RWPE2 (cell line): ENCODE data around the gene MYDGF.

Experiments
- ATAC-seq: fragments of 200-7000 bp; cut with Tn5 transposase; 3 replicates; pipeline ENCODE4 v1.9.1; 2021; ENCODE audit warnings: low read depth
- DNase-seq: peaks from one replicate; pipeline ENCODE4 v3.0.0-alpha.2; 2020; ENCODE audit warnings: low spot score
- H3K27ac ChIP-seq: fragments of 450-650 bp; 2 replicates; pipeline ENCODE4 v1.5.1; 2017; ENCODE audit warnings: mild to moderate bottlenecking; ENCODE audit not compliant: poor library complexity, severe bottlenecking
- H3K27me3 ChIP-seq: fragments of 250-450 bp; sonication (Bioruptor Pico); 2 replicates; pipeline ENCODE4 v1.5.1; 2021; ENCODE audit warnings: mild to moderate bottlenecking, moderate library complexity; ENCODE audit not compliant: insufficient read depth, poor library complexity, severe bottlenecking
- H3K36me3 ChIP-seq: fragments of 250-450 bp; sonication (Bioruptor Pico); 2 replicates; pipeline ENCODE4 v1.5.1; 2020; ENCODE audit warnings: low read depth, mild to moderate bottlenecking, moderate library complexity
- H3K4me1 ChIP-seq: fragments of 250-450 bp; sonication (Bioruptor Pico); 2 replicates; pipeline ENCODE4 v1.5.1; 2021; ENCODE audit warnings: mild to moderate bottlenecking, moderate library complexity; ENCODE audit not compliant: insufficient read depth, poor library complexity, severe bottlenecking
- H3K4me3 ChIP-seq: fragments of 250-450 bp; sonication (Bioruptor Pico); 2 replicates; pipeline ENCODE4 v1.5.1; 2021; ENCODE audit warnings: mild to moderate bottlenecking, moderate library complexity; ENCODE audit not compliant: severe bottlenecking
- H3K9me3 ChIP-seq: fragments of 250-450 bp; sonication (Bioruptor Pico); 2 replicates; pipeline ENCODE4 v1.5.1; 2021; ENCODE audit warnings: mild to moderate bottlenecking, moderate library complexity; ENCODE audit not compliant: severe bottlenecking
- TF ChIP-seq, protein P1 (sequence below): fragments of 450-650 bp; IDR thresholded peaks from one replicate; pipeline ENCODE4 v1.5.1; 2017; ENCODE audit warnings: mild to moderate bottlenecking, moderate library complexity; ENCODE audit not compliant: poor library complexity, severe bottlenecking

MYDGF gene

DNA sequence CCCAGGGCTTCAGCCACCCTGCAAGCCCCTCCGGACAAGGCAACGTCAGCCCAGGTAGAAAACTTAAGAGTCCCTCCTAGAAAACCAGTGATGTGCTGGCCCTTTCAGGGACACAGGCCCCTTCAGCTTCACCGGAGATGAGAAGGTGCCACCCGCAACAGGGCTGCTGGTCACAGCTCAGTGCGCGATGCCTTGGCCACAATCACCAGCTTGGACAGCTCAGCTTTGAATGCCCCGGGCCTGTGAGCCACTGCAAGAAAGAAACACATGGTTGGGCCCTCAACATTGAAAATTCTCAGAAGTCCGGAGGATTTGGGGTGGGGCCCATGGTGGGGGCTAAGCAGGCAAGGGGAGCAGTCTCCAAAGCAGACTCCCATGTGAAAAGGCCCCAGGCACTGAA is 12.3 kb downstream of the MYDGF start:
- DNase-seq, result no peak
- Histone ChIP-seq H3K27me3 (no peaks in the 10 kb centered on the region), H3K4me3 (no peak overlapping the region), H3K4me1 (no peaks in the 10 kb centered on the region), H3K9me3 (no peaks in the 10 kb centered on the region), H3K27ac (no peak overlapping the region), H3K36me3 (peaks cover 47% of the 10 kb centered on the region)
- ATAC-seq, result no peak
- TF ChIP-seq, protein P1, sequence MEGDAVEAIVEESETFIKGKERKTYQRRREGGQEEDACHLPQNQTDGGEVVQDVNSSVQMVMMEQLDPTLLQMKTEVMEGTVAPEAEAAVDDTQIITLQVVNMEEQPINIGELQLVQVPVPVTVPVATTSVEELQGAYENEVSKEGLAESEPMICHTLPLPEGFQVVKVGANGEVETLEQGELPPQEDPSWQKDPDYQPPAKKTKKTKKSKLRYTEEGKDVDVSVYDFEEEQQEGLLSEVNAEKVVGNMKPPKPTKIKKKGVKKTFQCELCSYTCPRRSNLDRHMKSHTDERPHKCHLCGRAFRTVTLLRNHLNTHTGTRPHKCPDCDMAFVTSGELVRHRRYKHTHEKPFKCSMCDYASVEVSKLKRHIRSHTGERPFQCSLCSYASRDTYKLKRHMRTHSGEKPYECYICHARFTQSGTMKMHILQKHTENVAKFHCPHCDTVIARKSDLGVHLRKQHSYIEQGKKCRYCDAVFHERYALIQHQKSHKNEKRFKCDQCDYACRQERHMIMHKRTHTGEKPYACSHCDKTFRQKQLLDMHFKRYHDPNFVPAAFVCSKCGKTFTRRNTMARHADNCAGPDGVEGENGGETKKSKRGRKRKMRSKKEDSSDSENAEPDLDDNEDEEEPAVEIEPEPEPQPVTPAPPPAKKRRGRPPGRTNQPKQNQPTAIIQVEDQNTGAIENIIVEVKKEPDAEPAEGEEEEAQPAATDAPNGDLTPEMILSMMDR, result no peak

DNA sequence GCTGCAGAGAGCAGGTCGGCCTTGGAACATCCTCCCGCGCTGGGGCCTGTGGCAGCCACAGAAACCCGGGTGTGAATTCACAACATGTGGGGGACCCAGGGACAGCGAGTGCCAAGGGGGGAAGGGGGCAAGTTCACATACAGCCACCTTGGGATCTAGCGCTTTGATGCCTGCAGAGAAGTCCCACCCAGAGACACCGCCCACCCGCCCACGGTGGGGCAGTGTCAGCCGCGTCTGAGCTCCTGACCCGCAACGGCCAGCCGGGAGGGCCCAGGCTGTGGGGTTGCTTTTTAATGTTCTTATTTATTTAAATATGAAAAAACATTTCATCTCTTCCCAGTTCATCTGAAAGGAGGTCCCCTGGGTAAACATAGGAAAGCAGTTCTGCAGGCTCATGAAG is 12.9 kb downstream of the MYDGF start:
- TF ChIP-seq, protein P1, result no peak
- DNase-seq (no peak), ATAC-seq (no peak)
- Histone ChIP-seq H3K4me3 (no peak overlapping the region), H3K36me3 (peaks cover 43% of the 10 kb centered on the region), H3K27ac (no peak overlapping the region), H3K9me3 (no peaks in the 10 kb centered on the region), H3K27me3 (no peaks in the 10 kb centered on the region), H3K4me1 (no peaks in the 10 kb centered on the region)

DNA sequence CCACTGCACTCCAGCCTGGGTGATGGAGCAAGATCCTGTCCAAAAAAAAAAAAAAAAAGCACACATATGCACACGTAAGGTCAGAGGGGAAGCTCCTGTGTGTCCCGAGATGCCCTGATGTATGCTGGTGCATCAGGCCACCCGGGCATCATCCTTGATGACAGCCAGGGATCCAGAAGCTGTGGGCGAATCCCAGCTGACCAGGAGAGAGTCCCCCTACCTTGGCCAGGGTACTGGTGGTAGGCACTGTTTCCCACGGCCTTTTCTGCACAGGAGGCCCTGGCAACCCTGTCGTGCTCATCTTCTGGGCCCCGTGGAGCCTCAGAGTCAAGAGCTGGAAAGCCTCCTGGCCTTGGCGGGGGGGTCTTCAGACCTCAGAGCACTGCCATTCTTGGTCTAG is 14.0 kb downstream of the MYDGF start:
- Histone ChIP-seq H3K9me3 (no peaks in the 10 kb centered on the region), H3K4me1 (no peaks in the 10 kb centered on the region), H3K27ac (no peak overlapping the region), H3K4me3 (no peak overlapping the region), H3K27me3 (no peaks in the 10 kb centered on the region), H3K36me3 (peaks cover 38% of the 10 kb centered on the region)
- TF ChIP-seq, protein P1, result no peak
- DNase-seq (no peak), ATAC-seq (no peak)

DNA sequence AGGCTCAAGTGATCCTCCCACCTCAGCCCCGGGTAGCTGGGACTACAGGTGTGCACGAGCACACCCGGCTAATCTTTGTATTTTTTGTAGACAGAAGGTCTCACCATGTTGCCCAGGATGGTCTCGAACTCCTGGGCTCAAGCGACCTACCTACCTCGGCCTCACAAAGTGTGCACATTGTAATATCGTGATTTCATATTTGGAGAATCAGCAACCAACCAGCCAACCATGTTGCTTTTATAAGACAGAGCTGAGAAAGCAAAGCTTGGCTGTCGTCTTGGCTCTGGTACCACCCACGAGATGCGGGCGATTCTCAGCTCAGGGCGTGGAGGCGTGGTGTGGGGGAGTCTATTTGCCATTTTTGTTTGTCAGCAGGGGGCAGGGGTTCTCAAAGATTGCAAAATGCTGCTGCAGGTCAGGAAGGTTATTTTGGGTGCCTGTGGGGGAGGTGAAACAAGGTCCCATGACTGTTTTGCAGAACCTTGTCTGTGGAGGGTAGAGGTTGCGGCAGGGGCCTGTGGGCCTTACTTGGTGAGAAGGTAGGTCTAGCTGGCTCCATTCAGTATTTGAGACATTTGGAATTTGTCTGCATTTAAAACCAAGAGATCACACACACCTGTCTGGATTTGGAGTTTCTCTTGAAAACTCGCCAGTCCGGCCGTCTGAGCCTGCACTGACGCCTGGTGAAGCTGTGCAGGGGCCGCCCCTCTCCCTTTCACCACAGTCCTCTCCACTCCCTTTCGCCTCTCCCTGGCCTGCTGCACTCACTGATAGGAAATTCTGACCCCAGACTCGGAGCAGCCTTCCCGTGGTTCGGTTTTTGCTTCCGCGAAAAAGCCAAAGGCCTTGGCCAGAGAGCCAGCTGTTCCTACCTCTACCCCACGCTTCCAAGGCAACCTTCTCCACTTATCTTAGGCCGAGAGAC is 15.4 kb downstream of the MYDGF start:
- ATAC-seq (no peak), DNase-seq (no peak)
- Histone ChIP-seq H3K27ac (no peak overlapping the region), H3K9me3 (no peaks in the 10 kb centered on the region), H3K27me3 (no peaks in the 10 kb centered on the region), H3K4me1 (no peaks in the 10 kb centered on the region), H3K36me3 (peaks cover 27% of the 10 kb centered on the region), H3K4me3 (no peak overlapping the region)
- TF ChIP-seq, protein P1, result no peak
